C4-2B (cell line): Measurements from ENCODE around the gene WNK1.

Source experiments
- CTCF ChIP-seq: fragments of 450-650 bp; conservative IDR thresholded peaks from 2 replicates; pipeline ENCODE4 v1.5.1; 2017; ENCODE audit warnings: mild to moderate bottlenecking
- ZFX ChIP-seq: fragments of 450-650 bp; IDR thresholded peaks from 2 replicates; pipeline ENCODE4 v1.6.1; 2017

- TF ChIP-seq CTCF = no peak
- no peak for TF ChIP-seq ZFX
Observed at GRCh38 chr12:884746-885414, 132.5 kb downstream of the WNK1 start.
